Loucy (cell line): Measurements from ENCODE around the gene JAZF1.

Source experiments
- EZH2phosphoT487 ChIP-seq: fragments of 200-600 bp; IDR thresholded peaks from 2 replicates; pipeline ENCODE4 v1.6.1; 2018; ENCODE audit warnings: antibody characterized with exemption, mild to moderate bottlenecking, moderate library complexity, borderline replicate concordance
- TF ChIP-seq, protein P1 (sequence below): fragments of 200-600 bp; sonication (generic); conservative IDR thresholded peaks from 2 replicates; pipeline ENCODE4 v1.5.1; 2014; ENCODE audit warnings: mild to moderate bottlenecking, antibody characterized with exemption, low read length

DNA sequence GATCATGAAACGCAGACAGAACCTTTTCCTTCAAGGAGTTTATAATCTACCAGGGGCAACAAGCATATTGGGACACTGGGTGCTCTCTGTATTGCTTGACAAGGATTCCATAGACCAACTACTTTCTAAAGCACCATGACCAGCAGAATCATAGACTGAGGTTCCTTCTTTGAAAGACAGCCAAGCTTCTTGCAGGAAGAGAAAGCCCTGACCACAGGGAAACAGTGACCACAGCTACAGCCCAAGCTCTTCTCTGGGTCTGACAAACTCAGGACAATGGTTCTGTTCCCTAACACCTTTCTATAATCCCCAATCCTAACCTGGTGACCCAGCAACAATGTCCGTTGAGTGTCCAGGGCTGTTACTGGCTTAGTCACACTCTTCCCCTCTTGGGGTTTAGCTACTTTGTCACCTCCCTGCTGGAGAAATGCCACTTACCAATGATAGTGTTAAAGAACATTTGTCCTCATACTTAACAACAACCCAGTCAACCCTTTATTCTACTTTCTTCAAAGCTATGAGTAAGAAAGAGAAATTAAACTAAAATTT, 155.7 kb downstream of the JAZF1 start:
- TF ChIP-seq, protein P1, sequence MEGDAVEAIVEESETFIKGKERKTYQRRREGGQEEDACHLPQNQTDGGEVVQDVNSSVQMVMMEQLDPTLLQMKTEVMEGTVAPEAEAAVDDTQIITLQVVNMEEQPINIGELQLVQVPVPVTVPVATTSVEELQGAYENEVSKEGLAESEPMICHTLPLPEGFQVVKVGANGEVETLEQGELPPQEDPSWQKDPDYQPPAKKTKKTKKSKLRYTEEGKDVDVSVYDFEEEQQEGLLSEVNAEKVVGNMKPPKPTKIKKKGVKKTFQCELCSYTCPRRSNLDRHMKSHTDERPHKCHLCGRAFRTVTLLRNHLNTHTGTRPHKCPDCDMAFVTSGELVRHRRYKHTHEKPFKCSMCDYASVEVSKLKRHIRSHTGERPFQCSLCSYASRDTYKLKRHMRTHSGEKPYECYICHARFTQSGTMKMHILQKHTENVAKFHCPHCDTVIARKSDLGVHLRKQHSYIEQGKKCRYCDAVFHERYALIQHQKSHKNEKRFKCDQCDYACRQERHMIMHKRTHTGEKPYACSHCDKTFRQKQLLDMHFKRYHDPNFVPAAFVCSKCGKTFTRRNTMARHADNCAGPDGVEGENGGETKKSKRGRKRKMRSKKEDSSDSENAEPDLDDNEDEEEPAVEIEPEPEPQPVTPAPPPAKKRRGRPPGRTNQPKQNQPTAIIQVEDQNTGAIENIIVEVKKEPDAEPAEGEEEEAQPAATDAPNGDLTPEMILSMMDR, result no peak
- no peak for TF ChIP-seq EZH2phosphoT487
